HG02840 (cell line): ENCODE data around the gene RIMS4.

Experiments used
- ATAC-seq: cut with Tn5 transposase; IDR thresholded peaks from one replicate; pipeline ENCODE4 v1.9.1; 2021; ENCODE audit warnings: mild to moderate bottlenecking, moderate library complexity, moderate number of reproducible peaks; ENCODE audit not compliant: unreplicated experiment, low FRiP score

Gene RIMS4

GRCh38 chr20:44745122-44745597 is 65.2 kb downstream of the RIMS4 start:
- no peak for ATAC-seq

- ATAC-seq, result no peak
These were observed 66.3 kb downstream of the RIMS4 start for GRCh38 chr20:44743916-44744655.

GRCh38 chr20:44743080-44743701 is 67.2 kb downstream of the RIMS4 start:
- ATAC-seq, result no peak

GRCh38 chr20:44742304-44743079 is 67.9 kb downstream of the RIMS4 start:
- no peak for ATAC-seq

DNA sequence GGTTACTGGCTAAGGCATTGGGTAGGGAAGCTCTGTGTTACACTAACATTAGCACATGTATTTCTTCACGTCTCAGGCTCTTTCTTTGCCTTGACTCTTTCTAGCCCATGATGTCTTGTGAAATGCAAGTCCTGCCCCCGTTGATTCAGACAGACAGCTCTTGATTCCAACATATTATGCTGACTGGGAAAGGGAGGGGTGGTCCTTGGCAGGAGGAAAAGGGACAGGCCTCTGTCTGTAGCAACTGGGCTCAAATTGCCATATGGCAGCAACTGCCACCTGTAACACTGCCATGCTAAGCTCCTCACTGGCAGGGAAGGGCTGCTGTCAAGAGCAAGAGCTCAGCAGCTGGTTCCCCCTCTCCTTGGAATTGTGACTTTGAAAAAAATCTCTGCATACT is 70.4 kb downstream of the RIMS4 start:
- ATAC-seq, result no peak

GRCh38 chr20:44738813-44739477 is 71.4 kb downstream of the RIMS4 start:
- ATAC-seq, result no peak

DNA sequence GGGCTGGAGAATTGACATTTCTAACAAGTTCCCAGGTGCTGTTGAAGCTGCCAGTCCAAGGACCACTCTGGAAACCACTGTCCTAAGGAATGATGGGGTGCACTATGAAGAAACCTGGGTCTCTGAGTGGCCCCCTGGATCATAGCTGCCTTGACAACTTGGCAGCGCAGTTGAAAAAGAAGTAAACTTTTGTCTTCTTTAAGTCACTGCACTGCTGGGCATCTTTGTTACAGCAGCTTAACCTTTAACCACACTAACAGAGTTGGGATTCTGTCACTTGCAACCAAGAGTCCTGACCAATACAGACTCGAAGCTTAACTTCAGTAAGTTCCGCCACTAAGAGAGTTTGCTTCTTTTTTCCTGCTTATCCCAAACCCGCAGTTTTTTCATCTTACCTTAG is 73.2 kb downstream of the RIMS4 start:
- no peak for ATAC-seq

- no peak for ATAC-seq
These were observed 74.0 kb downstream of the RIMS4 start for GRCh38 chr20:44736170-44737021.

DNA sequence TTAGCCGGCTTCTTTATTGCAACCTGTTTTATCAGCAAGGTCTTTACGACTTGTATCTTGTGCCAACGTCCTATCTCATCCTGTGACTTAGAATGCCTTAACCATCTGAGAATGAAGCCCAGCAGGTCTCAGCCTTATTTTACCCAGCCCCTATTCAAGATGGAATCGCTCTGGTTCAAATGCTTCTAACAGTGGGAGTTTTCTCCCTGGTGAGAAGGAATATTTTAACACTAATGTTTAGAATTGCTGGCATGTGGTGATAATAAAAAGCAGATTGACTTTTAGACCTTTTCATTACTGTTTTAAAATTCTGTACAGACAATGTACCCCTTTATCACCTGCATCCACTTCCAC is 74.6 kb downstream of the RIMS4 start:
- no peak for ATAC-seq

DNA sequence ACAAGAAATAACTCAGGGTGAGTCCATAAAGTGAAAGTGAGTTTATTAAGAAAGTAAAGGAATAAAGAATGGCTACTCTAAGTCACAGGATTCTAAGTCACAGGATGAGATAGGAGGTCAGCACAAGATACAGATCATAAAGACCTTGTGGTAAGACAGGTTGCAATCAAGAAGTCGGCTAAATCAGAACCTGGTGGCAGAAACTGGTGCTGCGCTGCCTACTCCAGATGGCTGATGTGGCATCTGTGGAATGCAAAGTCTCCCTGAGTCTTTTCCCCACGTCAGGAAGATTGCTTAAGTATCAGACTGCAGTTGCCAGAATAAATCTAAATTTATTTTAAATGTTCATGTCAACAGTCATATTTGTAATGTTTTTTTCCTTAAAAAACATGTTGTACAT is 75.4 kb downstream of the RIMS4 start:
- no peak for ATAC-seq

- no peak for ATAC-seq
These were observed 76.8 kb downstream of the RIMS4 start for GRCh38 chr20:44733341-44734069.

- no peak for ATAC-seq
These were observed 78.0 kb downstream of the RIMS4 start for GRCh38 chr20:44732327-44732726.

DNA sequence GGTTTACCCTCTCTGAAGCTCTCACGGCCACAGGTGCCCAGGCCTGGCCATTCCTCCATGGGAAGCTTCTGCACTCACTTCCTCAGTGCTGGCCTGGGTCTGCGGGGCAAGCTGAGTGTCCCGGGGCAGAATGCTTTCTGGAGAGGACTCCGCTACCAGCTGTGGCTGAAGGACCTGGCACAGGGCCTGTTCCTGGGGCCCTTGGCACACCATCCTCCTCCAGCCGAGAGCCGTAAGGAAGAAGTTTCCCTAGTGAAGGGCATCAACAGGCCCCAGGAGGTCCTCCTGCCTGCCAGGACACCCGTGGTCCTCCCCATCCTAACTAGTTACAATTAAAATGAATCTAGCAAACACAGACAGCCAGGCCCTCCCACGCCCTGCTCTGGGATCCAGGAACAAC is 78.7 kb downstream of the RIMS4 start:
- no peak for ATAC-seq

DNA sequence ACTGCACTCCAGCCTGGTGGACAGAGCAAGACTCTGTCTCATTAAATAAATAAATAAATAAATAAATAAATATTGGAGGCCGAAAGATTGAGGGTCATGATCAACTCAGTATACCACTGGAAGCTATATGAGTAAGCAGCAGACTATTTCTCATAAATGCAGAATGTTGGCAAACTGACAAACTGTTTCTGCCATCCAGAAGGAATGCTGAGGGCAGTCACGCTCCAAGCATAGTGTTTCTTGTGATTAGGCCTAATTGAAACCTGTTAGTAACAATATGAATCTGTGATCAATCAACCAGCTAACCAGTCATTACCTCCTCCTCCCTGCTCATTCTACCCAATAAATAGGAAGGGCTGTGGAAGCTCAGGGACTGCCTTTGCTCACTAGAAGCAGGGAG is 79.9 kb downstream of the RIMS4 start:
- no peak for ATAC-seq

DNA sequence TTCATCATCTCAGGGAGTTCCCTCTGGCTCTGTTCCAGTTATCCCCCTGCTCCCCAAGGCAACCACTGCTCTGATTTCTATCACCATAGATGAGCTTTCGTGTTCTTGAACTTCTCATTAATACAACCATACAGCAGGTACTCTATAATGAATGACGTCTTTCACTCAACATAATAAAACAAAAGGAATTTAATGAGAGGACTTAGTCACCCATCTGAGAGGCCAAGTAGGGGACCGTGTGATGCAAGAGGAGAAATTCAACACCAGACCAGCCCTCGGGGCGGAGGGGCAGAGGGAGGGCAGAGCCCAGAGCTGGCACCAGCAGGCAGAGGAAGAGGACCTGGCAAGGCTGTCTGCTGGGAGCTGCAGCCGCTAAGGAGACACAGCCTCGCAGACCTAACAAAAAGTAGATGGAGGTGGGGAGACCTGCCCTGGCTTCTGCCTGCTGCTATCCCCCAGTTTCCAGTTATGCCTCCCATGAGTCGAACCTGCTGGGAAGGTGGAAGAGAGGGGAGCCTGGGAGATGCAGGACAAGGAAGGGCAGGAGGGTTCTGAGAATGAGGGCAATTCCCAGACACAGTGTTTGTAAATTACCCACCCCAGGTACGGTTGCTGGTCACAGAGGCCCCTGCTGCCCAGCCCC is 81.4 kb downstream of the RIMS4 start:
- ATAC-seq, result no peak

- no peak for ATAC-seq
These were observed 82.7 kb downstream of the RIMS4 start for GRCh38 chr20:44727651-44728050.

GRCh38 chr20:44727039-44727438 is 83.3 kb downstream of the RIMS4 start:
- ATAC-seq, result no peak

DNA sequence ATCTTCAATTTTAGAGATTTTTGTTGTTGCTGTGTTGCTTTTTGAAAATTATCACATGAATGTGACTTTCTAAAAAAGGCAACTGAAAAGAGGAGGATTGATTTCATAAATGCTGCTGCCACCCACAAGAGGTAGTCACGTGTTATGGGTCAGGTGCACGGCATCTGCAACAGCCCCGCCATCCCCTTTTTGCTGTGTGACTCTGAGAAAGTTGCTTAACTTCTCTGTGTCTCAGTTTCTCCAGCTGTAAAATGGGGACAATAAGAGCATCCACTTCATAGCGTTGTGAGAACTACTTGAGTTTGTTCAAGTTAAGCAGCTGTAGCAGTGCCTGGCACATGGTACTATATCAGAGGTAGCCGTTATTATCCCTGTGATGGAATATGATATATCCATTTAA is 84.5 kb downstream of the RIMS4 start:
- ATAC-seq, result no peak
